NB4 (cell line): ENCODE results near the gene RPS16.

Experiments
- MAX ChIP-seq: IDR thresholded peaks from 2 replicates; pipeline ENCODE4 v1.6.1; 2011; ENCODE audit warnings: low read depth, low read length
- POLR2A ChIP-seq: IDR thresholded peaks from 2 replicates; pipeline ENCODE4 v1.6.1; 2011; ENCODE audit warnings: mild to moderate bottlenecking; ENCODE audit not compliant: insufficient read length; ENCODE audit errors: extremely low read depth
- TF ChIP-seq, protein P1 (sequence below): IDR thresholded peaks from one replicate; pipeline ENCODE4 v1.5.1; 2012; ENCODE audit warnings: low read depth, low read length

DNA sequence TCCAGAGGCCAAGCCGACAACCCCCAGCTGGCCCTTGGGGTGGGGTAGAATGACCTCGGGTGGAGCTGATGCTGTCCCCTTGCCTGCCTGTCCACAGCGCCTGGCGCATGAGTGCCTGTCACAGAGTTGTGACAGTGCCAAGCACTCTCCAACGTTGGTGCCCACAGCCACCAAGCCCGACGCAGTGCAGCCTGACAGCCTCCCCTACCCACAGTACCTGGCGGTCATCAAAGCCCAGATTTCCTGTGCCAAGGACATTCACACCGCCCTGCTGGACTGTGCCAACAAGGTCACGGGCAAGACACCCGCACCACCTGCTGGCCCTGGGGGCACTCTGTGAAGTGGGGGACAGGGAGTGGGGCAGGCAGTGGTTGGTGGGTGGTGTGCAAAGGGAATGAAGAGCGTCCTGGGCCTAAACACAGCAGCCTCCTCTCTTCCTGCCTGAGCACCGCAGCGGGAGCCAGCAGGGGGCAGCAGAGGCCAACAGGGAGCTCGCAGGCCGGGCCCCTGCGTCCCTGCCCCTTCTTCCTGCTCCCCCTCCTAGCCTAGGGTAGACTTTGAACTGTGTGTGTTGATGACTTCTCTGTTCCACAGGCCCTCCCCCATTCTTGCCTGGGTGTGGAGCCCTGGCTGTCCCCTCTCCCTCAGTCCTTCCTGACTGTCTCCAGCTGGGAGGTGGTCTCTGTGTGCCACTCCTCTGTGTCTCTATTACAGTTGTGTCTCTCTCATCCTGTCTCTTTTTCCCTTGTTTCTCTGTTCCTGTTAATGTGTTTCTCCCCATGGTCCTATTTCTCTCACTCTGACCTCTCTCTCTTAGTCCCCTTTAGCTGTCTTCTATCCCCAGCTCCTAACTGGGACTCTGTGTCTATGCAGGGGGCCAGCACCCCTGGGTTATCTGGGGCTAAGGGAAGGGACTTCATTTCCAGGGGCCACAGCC, 38.1 kb downstream of the RPS16 start:
- TF ChIP-seq, protein P1, sequence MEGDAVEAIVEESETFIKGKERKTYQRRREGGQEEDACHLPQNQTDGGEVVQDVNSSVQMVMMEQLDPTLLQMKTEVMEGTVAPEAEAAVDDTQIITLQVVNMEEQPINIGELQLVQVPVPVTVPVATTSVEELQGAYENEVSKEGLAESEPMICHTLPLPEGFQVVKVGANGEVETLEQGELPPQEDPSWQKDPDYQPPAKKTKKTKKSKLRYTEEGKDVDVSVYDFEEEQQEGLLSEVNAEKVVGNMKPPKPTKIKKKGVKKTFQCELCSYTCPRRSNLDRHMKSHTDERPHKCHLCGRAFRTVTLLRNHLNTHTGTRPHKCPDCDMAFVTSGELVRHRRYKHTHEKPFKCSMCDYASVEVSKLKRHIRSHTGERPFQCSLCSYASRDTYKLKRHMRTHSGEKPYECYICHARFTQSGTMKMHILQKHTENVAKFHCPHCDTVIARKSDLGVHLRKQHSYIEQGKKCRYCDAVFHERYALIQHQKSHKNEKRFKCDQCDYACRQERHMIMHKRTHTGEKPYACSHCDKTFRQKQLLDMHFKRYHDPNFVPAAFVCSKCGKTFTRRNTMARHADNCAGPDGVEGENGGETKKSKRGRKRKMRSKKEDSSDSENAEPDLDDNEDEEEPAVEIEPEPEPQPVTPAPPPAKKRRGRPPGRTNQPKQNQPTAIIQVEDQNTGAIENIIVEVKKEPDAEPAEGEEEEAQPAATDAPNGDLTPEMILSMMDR, result peak; percentile 84
- no peak for TF ChIP-seq POLR2A
- TF ChIP-seq MAX, result no peak
